Heart left ventricle (tissue), 16 donors: ENCODE measurements around the gene DBF4. TPM values are rescaled to one million over a fixed set of nuclear protein-coding genes. Genes with fewer than 3 reads are reported as not detected.
"Not testable (repeated sequence)": the region's sequence is repeated elsewhere in the genome, so short reads cannot be mapped to it uniquely, and the experiment has no call there.

Experiments
- ATAC-seq, 4 donors: fragments of 200-7000 bp; cut with Tn5 transposase; one replicate each; pipeline ENCODE4 v1.9.1; 2020 to 2022; ENCODE audit warnings: moderate library complexity in 4 of 4, mild to moderate bottlenecking in 3 of 4, moderate number of reproducible peaks in 1 of 4
- DNase-seq, 5 donors: peaks; one replicate each; pipeline ENCODE4 v3.0.0-alpha.2; 2020
- H3K27ac ChIP-seq, 12 donors: fragments of 200-600 bp; sonication (generic) in 4 of 12; one replicate each; pipeline versions ENCODE4 v1.5.0 to v1.8.0; 2016 to 2022; ENCODE audit warnings: mild to moderate bottlenecking in 2 of 12
- H3K27me3 ChIP-seq, 9 donors: fragments of 200-600 bp; sonication (generic) in 2 of 9; one replicate each; pipeline versions ENCODE4 v1.5.1 to v1.8.0; 2016 to 2022; ENCODE audit warnings: mild to moderate bottlenecking in 3 of 9
- H3K36me3 ChIP-seq, 9 donors: fragments of 200-600 bp; sonication (generic) in 2 of 9; one replicate each; pipeline versions ENCODE4 v1.5.0 to v1.8.0; 2018 to 2022; ENCODE audit warnings: mild to moderate bottlenecking in 2 of 9
- H3K4me1 ChIP-seq, 12 donors: fragments of 200-600 bp; sonication (generic) in 4 of 12; one replicate each; pipeline versions ENCODE4 v1.5.0 to v1.8.0; 2016 to 2022; ENCODE audit warnings: mild to moderate bottlenecking in 3 of 12
- H3K4me3 ChIP-seq, 12 donors: fragments of 200-600 bp; sonication (generic) in 4 of 12; one replicate each; pipeline versions ENCODE4 v1.5.0 to v1.8.0; 2017 to 2022; ENCODE audit warnings: mild to moderate bottlenecking in 9 of 12, moderate library complexity in 4 of 12
- H3K9me3 ChIP-seq, 12 donors: fragments of 200-600 bp; sonication (generic) in 4 of 12; one replicate each; pipeline versions ENCODE4 v1.5.0 to v1.8.0; 2016 to 2022; ENCODE audit warnings: mild to moderate bottlenecking in 1 of 12
- POLR2A ChIP-seq, 2 donors: fragments of 450-650 bp; IDR thresholded peaks; one replicate each; pipeline ENCODE4 v1.6.1; 2017; ENCODE audit warnings: antibody characterized with exemption in 2 of 2, mild to moderate bottlenecking in 2 of 2, moderate library complexity in 2 of 2
- WGBS, 4 donors: extraction: QIAGEN DNeasy Blood & Tissue Kit in 2 of 4; methylation state at CpG; one replicate each; pipeline versions ENCODE4 v1.1.5 to v1.1.7; 2013 to 2018; 5-methylcytosine and 5-hydroxymethylcytosine counted together
- intact Hi-C, 10 donors: fragments of 100-400 bp; cut with DNase I; formaldehyde crosslinking; loops; one replicate each; pipeline versions ENCODE4 v1.11.1 to v1.14.2; 2022
- polyA plus RNA-seq, 2 donors: library from polyadenylated mRNA; stranded (reverse); fragments of 200-250 nt; gene quantifications; one replicate each; pipeline ENCODE4 v1.2.3, GENCODE V29; 2013
- total RNA-seq, 9 donors: library from RNA; depleted of rRNA in 2 of 9; stranded (reverse); fragments of >200 nt in 2 of 9; fragmentation: NEBNext Ultra II Directional in 3 of 9; extraction: Animal tissue kit (Norgen Biotek cat#: 25700) in 3 of 9; gene quantifications; one replicate each; pipeline versions ENCODE4 v1.1.0 to v1.2.4, GENCODE V29; 2016 to 2023
- TF ChIP-seq, protein P1 (sequence below), 12 donors: fragments of 200-600 bp; sonication (generic) in 4 of 12; IDR thresholded peaks; one replicate each; pipeline versions ENCODE4 v1.5.0 to v1.8.0; 2018 to 2022; ENCODE audit warnings: antibody characterized with exemption in 12 of 12, mild to moderate bottlenecking in 5 of 12
- donor health status: ischemic (EF 13 %, LVEDD 7.1; RV severe dilation, severe dysfunction).
- donor health status: healthy with polysubstance abuse.
- donor health status: DM: no; HTN: yes; CAD: no.
- donor health status: DM: no; HTN: no; CAD: no.
- donor health status: ischemic (EF 25% LVEDD 6.9; RV normal size, moderate dysfunction).
- donor health status: ischemic (EF 25% LVEDD 5.7; RV mildly dilated, moderate dysfunction).
- donor health status: healthy.
- donor health status: DM: yes; HTN: yes; CAD: no.
- donor health status: ischemic (EF 35%, LVEDD 5.7; RV mildly dilated, moderate dysfunction).
- donor health status: nonischemic (EF 11% LVEDD 7.7; RV severe dilation, severe dysfunction).
- donor health status: DM: yes; HTN: yes; CAD: no.
- donor health status: PGD.
- donor health status: ischemic (EF 29% LVEDD 5.4; RV normal size, mild dysfunction).
- donor health status: nonischemic (EF 23%, LVEDD 6.1; RV moderate dilation, normal function).

The DBF4 gene
- total and polyA plus RNA-seq, 11 donors = 1.0 to 7.8 (median 2.4) TPM

DNA sequence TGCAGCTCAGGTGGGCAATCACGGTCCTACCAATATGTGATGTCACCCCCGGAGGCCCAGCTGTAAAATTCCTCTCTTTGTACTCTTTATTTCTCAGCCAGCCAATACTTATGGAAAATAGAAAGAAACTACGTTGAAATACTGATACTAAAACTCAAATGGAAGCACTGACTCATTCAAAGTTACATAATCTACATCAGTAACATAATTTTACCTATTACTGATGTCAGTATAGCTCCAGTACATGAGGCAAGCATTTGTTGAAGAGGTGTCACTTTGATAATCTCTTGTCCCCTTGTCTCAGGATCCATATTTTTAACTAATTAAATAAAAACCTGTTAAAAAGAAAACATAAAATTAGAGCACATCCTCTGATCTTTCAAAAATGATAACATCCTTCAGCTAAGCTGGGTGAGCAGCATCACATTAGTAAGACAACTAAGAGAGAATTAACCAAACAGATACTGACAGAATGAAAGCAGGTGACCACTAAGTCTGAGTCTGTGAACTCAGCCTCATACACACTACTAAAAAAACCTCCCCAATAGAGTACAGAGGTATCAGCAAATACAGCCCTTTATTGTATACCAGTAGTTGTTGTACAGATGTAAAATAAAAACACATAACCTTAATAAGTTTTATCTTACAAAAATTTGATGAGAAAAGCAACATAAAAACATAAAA, 17.7 kb upstream of the DBF4 start:
- no peak overlapping the region for H3K27ac ChIP-seq
- no peak overlapping the region for H3K4me3 ChIP-seq
- TF ChIP-seq, protein P1, sequence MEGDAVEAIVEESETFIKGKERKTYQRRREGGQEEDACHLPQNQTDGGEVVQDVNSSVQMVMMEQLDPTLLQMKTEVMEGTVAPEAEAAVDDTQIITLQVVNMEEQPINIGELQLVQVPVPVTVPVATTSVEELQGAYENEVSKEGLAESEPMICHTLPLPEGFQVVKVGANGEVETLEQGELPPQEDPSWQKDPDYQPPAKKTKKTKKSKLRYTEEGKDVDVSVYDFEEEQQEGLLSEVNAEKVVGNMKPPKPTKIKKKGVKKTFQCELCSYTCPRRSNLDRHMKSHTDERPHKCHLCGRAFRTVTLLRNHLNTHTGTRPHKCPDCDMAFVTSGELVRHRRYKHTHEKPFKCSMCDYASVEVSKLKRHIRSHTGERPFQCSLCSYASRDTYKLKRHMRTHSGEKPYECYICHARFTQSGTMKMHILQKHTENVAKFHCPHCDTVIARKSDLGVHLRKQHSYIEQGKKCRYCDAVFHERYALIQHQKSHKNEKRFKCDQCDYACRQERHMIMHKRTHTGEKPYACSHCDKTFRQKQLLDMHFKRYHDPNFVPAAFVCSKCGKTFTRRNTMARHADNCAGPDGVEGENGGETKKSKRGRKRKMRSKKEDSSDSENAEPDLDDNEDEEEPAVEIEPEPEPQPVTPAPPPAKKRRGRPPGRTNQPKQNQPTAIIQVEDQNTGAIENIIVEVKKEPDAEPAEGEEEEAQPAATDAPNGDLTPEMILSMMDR (IDR thresholded peaks at IDR 0.05) = no peak
- H3K9me3 ChIP-seq = no peaks in the 10 kb centered on the region
- H3K36me3 ChIP-seq = peaks cover 0 to 60% (median 40%) of the 10 kb centered on the region in 9 donors
- DNase-seq (no peak), ATAC-seq (no peak)
- intact Hi-C loops = no loop called here
- 93 to 99% (median 98%) methylated on average over 3 of the region's 3 CpGs for WGBS, 4 donors
- H3K4me1 ChIP-seq = peaks cover 0 to 2% (median 0%) of the 10 kb centered on the region in 12 donors
- no peaks in the 10 kb centered on the region for H3K27me3 ChIP-seq

DNA sequence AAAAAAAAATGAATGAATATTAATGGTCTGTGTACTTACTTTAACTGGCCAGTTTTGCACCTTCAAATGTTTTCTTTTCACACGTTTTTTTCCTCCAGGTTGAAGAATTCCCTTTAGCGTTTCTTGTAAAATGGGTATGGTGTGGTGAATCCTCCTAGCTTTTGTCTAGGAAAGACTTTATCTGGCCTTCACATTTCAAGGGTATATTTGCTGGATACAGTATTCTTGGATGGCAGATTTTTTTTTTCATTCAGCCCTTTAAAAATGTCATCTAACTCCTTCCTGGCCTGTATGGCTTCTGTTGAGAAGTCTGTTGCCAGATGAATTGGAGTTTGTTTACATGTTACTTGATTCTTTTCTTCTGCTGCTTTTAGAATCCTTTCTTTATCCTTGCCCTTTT, 10.2 kb upstream of the DBF4 start:
- 96 to 97% (median 97%) methylated on average over 2 of the region's 2 CpGs for WGBS, 4 donors
- no peaks in the 10 kb centered on the region for H3K27me3 ChIP-seq
- H3K27ac ChIP-seq = no peak overlapping the region
- no peaks in the 10 kb centered on the region for H3K4me1 ChIP-seq
- intact Hi-C loops = no loop called here
- H3K36me3 ChIP-seq = peaks cover 0 to 34% (median 0%) of the 10 kb centered on the region in 9 donors
- no peak overlapping the region for H3K4me3 ChIP-seq
- ATAC-seq (no peak), DNase-seq (no peak)
- no peak for TF ChIP-seq POLR2A (IDR thresholded peaks at IDR 0.05)
- TF ChIP-seq, protein P1 (IDR thresholded peaks at IDR 0.05) = no peak
- peaks cover 0 to 46% (median 16%) of the 10 kb centered on the region in 12 donors for H3K9me3 ChIP-seq

DNA sequence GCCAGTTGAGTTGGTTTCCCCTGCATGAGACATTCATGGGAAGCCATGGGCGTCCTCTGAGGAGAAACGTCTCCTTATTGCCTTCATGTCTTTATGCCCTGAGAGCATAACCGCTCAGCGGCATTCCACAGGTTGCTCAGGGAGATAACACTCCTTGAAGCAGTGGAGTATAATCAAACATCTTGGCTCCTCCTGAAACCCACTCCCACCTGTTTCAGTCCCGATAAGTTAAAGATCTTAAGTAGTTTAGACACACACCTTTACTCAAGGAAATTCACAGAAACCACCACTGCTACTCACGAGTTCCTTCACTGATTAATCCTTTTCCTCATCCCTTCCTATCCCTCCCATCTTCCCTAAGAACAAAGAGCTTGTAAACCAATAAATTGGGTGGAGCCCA, 9.8 kb upstream of the DBF4 start:
- intact Hi-C loops, H3K4me1 ChIP-seq, H3K27me3 ChIP-seq, DNase-seq, H3K27ac ChIP-seq, ATAC-seq, H3K4me3 ChIP-seq: not testable (repeated sequence)
- Histone ChIP-seq H3K9me3 (peaks cover 0 to 50% (median 16%) of the 10 kb centered on the region in 12 donors), H3K36me3 (peaks cover 0 to 38% (median 0%) of the 10 kb centered on the region in 9 donors)
- WGBS, 4 donors = 95 to 99% (median 98%) methylated on average over 6 of the region's 6 CpGs

DNA sequence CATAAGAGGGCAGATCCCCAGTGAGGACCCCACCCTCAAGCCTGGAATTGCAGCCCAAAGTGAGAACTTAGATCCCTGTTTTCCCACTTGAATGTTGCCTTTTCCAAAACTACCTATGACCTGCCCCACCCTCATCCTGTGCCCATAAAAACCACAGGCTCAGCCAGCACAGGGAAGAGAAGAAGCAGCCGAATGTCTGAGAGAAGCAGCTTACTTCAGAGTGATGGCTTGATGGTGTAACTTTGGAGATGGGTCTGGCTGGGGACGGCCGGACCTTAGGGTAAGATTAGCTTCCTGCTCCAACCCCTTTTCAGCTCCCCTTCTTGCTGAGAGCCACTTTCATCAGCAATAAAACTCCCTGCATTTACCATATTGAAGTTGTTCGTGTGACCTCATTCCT, 5.8 kb upstream of the DBF4 start:
- Histone ChIP-seq H3K27ac (no peak overlapping the region), H3K36me3 (peaks cover 0 to 36% (median 0%) of the 10 kb centered on the region in 9 donors), H3K4me3 (no peak overlapping the region), H3K9me3 (peaks cover 0 to 60% (median 17%) of the 10 kb centered on the region in 12 donors), H3K27me3 (no peaks in the 10 kb centered on the region), H3K4me1 (peaks cover 0 to 33% (median 7%) of the 10 kb centered on the region in 12 donors)
- DNase-seq (no peak), ATAC-seq (no peak)
- intact Hi-C loops = loop anchor here in 5 of 10 donors (10.0 kb wide), 4 partner anchors 76 to 526 kb away; partner anchors contain the start of genes RUNDC3B (in 2 of the 5) and CROT (in 1 of the 5)
- WGBS, 4 donors = 96 to 98% (median 98%) methylated on average over 4 of the region's 4 CpGs
- TF ChIP-seq, protein P1 (IDR thresholded peaks at IDR 0.05) = no peak
- TF ChIP-seq POLR2A (IDR thresholded peaks at IDR 0.05) = no peak
